ENCODE measurements around the gene MCU. TPM values are rescaled to one million over a fixed set of nuclear protein-coding genes. Genes with fewer than 3 reads are reported as not detected.

MCU gene
- total and polyA plus RNA-seq, 2 experiments from 2014 or later: 14.9 to 22.8 TPM

GRCh38 chr10:72785409-72785808, 93.5 kb downstream of the MCU start:
- TF ChIP-seq, protein P1, sequence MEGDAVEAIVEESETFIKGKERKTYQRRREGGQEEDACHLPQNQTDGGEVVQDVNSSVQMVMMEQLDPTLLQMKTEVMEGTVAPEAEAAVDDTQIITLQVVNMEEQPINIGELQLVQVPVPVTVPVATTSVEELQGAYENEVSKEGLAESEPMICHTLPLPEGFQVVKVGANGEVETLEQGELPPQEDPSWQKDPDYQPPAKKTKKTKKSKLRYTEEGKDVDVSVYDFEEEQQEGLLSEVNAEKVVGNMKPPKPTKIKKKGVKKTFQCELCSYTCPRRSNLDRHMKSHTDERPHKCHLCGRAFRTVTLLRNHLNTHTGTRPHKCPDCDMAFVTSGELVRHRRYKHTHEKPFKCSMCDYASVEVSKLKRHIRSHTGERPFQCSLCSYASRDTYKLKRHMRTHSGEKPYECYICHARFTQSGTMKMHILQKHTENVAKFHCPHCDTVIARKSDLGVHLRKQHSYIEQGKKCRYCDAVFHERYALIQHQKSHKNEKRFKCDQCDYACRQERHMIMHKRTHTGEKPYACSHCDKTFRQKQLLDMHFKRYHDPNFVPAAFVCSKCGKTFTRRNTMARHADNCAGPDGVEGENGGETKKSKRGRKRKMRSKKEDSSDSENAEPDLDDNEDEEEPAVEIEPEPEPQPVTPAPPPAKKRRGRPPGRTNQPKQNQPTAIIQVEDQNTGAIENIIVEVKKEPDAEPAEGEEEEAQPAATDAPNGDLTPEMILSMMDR (IDR thresholded peaks at IDR 0.05; ENCODE audit: low read depth, low read length): no peak
- no peak overlapping the region for H3K27ac ChIP-seq
- H3K9me3 ChIP-seq (ENCODE audit: low read depth): no peaks in the 10 kb centered on the region
- H3K4me1 ChIP-seq (ENCODE audit: low read depth): peaks cover 23% of the 10 kb centered on the region
- H3K36me3 ChIP-seq: no peaks in the 10 kb centered on the region
- H3K27me3 ChIP-seq: no peaks in the 10 kb centered on the region
- no peak for DNase-seq (ENCODE audit: low read depth in 1 of 2, low spot score in 1 of 2)
- no peak overlapping the region for H3K4me3 ChIP-seq

GRCh38 chr10:72790216-72790990, 98.5 kb downstream of the MCU start:
- Histone ChIP-seq H3K4me3 (no peak overlapping the region), H3K27me3 (no peaks in the 10 kb centered on the region), H3K9me3 (ENCODE audit: low read depth) (no peaks in the 10 kb centered on the region), H3K27ac (no peak overlapping the region), H3K4me1 (ENCODE audit: low read depth) (peaks cover 40% of the 10 kb centered on the region), H3K36me3 (no peaks in the 10 kb centered on the region)
- TF ChIP-seq, protein P1 (IDR thresholded peaks at IDR 0.05; ENCODE audit: low read depth, low read length): no peak
- DNase-seq (ENCODE audit: low read depth in 1 of 2, low spot score in 1 of 2): no peak

DNA sequence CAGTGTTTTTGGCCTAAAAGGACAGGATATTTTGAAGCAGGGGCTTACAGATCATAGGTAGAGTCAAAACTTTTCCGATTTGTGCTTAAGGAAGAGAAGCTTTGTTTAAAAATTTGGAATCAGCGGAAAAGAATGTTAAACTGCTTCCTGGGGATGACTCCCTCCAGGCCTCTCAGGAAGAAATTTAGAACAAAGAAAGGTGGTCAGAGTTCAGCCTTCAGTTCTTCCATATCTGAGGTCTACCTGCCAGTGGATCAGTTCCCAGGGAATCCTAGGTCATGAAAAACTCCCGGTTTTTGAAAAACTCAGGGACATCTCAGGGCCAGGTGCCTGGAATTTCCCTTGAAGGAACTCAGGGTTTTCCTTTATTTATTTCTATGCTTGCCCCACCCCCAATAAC, 100.3 kb downstream of the MCU start:
- no peaks in the 10 kb centered on the region for H3K36me3 ChIP-seq
- H3K9me3 ChIP-seq (ENCODE audit: low read depth): no peaks in the 10 kb centered on the region
- H3K4me1 ChIP-seq (ENCODE audit: low read depth): peaks cover 40% of the 10 kb centered on the region
- H3K4me3 ChIP-seq: no peak overlapping the region
- H3K27me3 ChIP-seq: no peaks in the 10 kb centered on the region
- DNase-seq (ENCODE audit: low read depth in 1 of 2, low spot score in 1 of 2): no peak
- TF ChIP-seq, protein P1 (IDR thresholded peaks at IDR 0.05; ENCODE audit: low read depth, low read length): no peak
- no peak overlapping the region for H3K27ac ChIP-seq

GRCh38 chr10:72793752-72794151, 101.8 kb downstream of the MCU start:
- no peaks in the 10 kb centered on the region for H3K27me3 ChIP-seq
- no peaks in the 10 kb centered on the region for H3K36me3 ChIP-seq
- no peak for DNase-seq (ENCODE audit: low read depth in 1 of 2, low spot score in 1 of 2)
- H3K9me3 ChIP-seq (ENCODE audit: low read depth): no peaks in the 10 kb centered on the region
- H3K4me1 ChIP-seq (ENCODE audit: low read depth): peaks cover 40% of the 10 kb centered on the region
- H3K4me3 ChIP-seq: no peak overlapping the region
- no peak overlapping the region for H3K27ac ChIP-seq
- TF ChIP-seq, protein P1 (IDR thresholded peaks at IDR 0.05; ENCODE audit: low read depth, low read length): no peak

GRCh38 chr10:72794260-72794659, 102.3 kb downstream of the MCU start:
- H3K27ac ChIP-seq: peak overlapping the region; percentile 48
- DNase-seq (ENCODE audit: low read depth in 1 of 2, low spot score in 1 of 2): peak in 1 of 2 donors; percentile 31
- H3K4me3 ChIP-seq: no peak overlapping the region
- H3K9me3 ChIP-seq (ENCODE audit: low read depth): no peaks in the 10 kb centered on the region
- H3K27me3 ChIP-seq: no peaks in the 10 kb centered on the region
- H3K36me3 ChIP-seq: no peaks in the 10 kb centered on the region
- peaks cover 34% of the 10 kb centered on the region for H3K4me1 ChIP-seq (ENCODE audit: low read depth)
- TF ChIP-seq, protein P1 (IDR thresholded peaks at IDR 0.05; ENCODE audit: low read depth, low read length): no peak
